ENCODE data around the gene CLDN34. TPM values are rescaled to one million over a fixed set of nuclear protein-coding genes. Genes with fewer than 3 reads are reported as not detected.
A peak's percentile ranks its signal among the peaks of the same experiment; 100 is the strongest.

Gene CLDN34
- total and polyA plus RNA-seq, 12 donors = 0.13 to 0.25 TPM; not detected in 10

GRCh38 chrX:10014462-10015354 lies 47.5 kb downstream of the CLDN34 start:
- peak in 1 of 6 experiments; percentile 2 for TF ChIP-seq CTCF (IDR thresholded peaks at IDR 0.05)
- TF ChIP-seq POLR2A (IDR thresholded peaks at IDR 0.05) = peak; percentile 39 to 60
- WGBS, 4 donors = 0 to 22% (median 22%) methylated on average over 32 to 86 of the region's 110 CpGs; no CpG with 5 or more reads in 1 of the 4 donors
- Histone ChIP-seq H3K27me3 (peaks cover 4% of the 10 kb centered on the region), H3K4me3 (peak overlapping the region in 2 of 4 donors; percentile 40 to 65), H3K9me3 (replicated peaks in 1 of 3) (no peaks in the 10 kb centered on the region), H3K36me3 (replicated peaks in 1 of 2) (no peaks in the 10 kb centered on the region), H3K4me1 (replicated peaks in 1 of 2) (peaks cover 7 to 8% of the 10 kb centered on the region in 2 donors), H3K27ac (peak overlapping the region; percentile 30 to 93 (median 75))
- peak; percentile 90 to 93 (median 91) for DNase-seq
- intact Hi-C loops (cut with DNase I) = no loop called here

- DNase-seq = no peak
- Histone ChIP-seq H3K4me1 (replicated peaks in 1 of 2) (peaks cover 7 to 8% of the 10 kb centered on the region in 2 donors), H3K27ac (peak overlapping the region in 1 of 5 donors; percentile 93), H3K4me3 (peak overlapping the region in 1 of 4 donors; percentile 65), H3K9me3 (replicated peaks in 1 of 3) (no peaks in the 10 kb centered on the region), H3K27me3 (peaks cover 4% of the 10 kb centered on the region), H3K36me3 (replicated peaks in 1 of 2) (no peaks in the 10 kb centered on the region)
- intact Hi-C loops (cut with DNase I) = no loop called here
- WGBS, 4 donors = 0 to 31% (median 1%) methylated on average over 2 to 25 of the region's 71 CpGs; no CpG with 5 or more reads in 1 of the 4 donors
- no peak for TF ChIP-seq CTCF (IDR thresholded peaks at IDR 0.05)
- no peak for TF ChIP-seq POLR2A (IDR thresholded peaks at IDR 0.05)
Measured at GRCh38 chrX:10015355-10015722, 48.2 kb downstream of the CLDN34 start.

GRCh38 chrX:10015723-10016518 lies 48.8 kb downstream of the CLDN34 start:
- DNase-seq = peak in 6 of 7 donors; percentile 39 to 62 (median 46)
- Histone ChIP-seq H3K36me3 (replicated peaks in 1 of 2) (no peaks in the 10 kb centered on the region), H3K4me1 (replicated peaks in 1 of 2) (peaks cover 7 to 8% of the 10 kb centered on the region in 2 donors), H3K4me3 (peak overlapping the region in 2 of 4 donors; percentile 28 to 42), H3K9me3 (replicated peaks in 1 of 3) (no peaks in the 10 kb centered on the region), H3K27ac (peak overlapping the region in 4 of 5 donors; percentile 69 to 93 (median 78)), H3K27me3 (peaks cover 4% of the 10 kb centered on the region)
- intact Hi-C loops (cut with DNase I) = no loop called here
- WGBS, 4 donors = 5 to 25% (median 22%) methylated on average over 12 to 79 of the region's 87 CpGs; no CpG with 5 or more reads in 1 of the 4 donors
- TF ChIP-seq POLR2A (IDR thresholded peaks at IDR 0.05) (peak in 1 of 2 donors; percentile 48), CTCF (IDR thresholded peaks at IDR 0.05) (peak in 1 of 6 experiments; percentile 3)
